Natural killer cell (primary cell): ENCODE data around the gene PNPLA1. TPM values are rescaled to one million over a fixed set of nuclear protein-coding genes. Genes with fewer than 3 reads are reported as not detected.
A peak's percentile ranks its signal among the peaks of the same experiment; 100 is the strongest.

Experiments
- ATAC-seq, 3 donors: fragments of 150-1000 bp in 2 of 3; fragments of 200-7000 bp in 1 of 3; cut with Tn5 transposase; 1 replicate in 1 of 3; 2 replicates in 2 of 3; pipeline ENCODE4 v1.10.0; 2021; ENCODE audit warnings: mild to moderate bottlenecking in 2 of 3, moderate library complexity in 2 of 3
- DNase-seq, 2 donors: peaks; one replicate each; pipeline versions ENCODE4 v3.0.0 to v3.0.0-alpha.2; 2013 to 2021; ENCODE audit warnings: mixed read lengths in 1 of 2
- H3K27ac ChIP-seq: one replicate; pipeline ENCODE4 v1.5.1; 2013; ENCODE audit warnings: mild to moderate bottlenecking, low read length
- H3K27me3 ChIP-seq: one replicate; pipeline ENCODE4 v1.6.1; 2013; ENCODE audit warnings: low read length; ENCODE audit not compliant: control insufficient read depth, insufficient read depth
- H3K36me3 ChIP-seq: one replicate; pipeline ENCODE4 v1.6.1; 2013; ENCODE audit warnings: low read length; ENCODE audit not compliant: control insufficient read depth, insufficient read depth
- H3K4me1 ChIP-seq: one replicate; pipeline ENCODE4 v1.6.1; 2013; ENCODE audit warnings: low read length; ENCODE audit not compliant: control insufficient read depth, insufficient read depth
- H3K4me3 ChIP-seq: one replicate; pipeline ENCODE4 v1.5.1; 2013; ENCODE audit warnings: low read length
- H3K9me3 ChIP-seq: one replicate; pipeline ENCODE4 v1.6.1; 2013; ENCODE audit warnings: low read length; ENCODE audit not compliant: control insufficient read depth, insufficient read depth
- H3K27ac Mint-ChIP-seq, 2 donors: one replicate each; pipeline ENCODE4 v1.8.0; 2022; ENCODE audit warnings: mild to moderate bottlenecking in 2 of 2, mixed read lengths in 2 of 2, moderate library complexity in 1 of 2
- H3K27me3 Mint-ChIP-seq, 2 donors: one replicate each; pipeline ENCODE4 v1.8.0; 2022; ENCODE audit warnings: low read depth in 2 of 2, mixed read lengths in 2 of 2
- H3K36me3 Mint-ChIP-seq: one replicate; pipeline ENCODE4 v1.8.0; 2022; ENCODE audit warnings: mixed read lengths
- H3K4me1 Mint-ChIP-seq, 2 donors: one replicate each; pipeline ENCODE4 v1.8.0; 2022; ENCODE audit warnings: mixed read lengths in 2 of 2
- H3K4me3 Mint-ChIP-seq: one replicate; pipeline ENCODE4 v1.8.0; 2022; ENCODE audit warnings: mild to moderate bottlenecking, moderate library complexity, mixed read lengths
- H3K9me3 Mint-ChIP-seq, 2 donors: one replicate each; pipeline ENCODE4 v1.8.0; 2022; ENCODE audit warnings: mixed read lengths in 2 of 2
- CTCF ChIP-seq: fragments of 200-600 bp; IDR thresholded peaks from one replicate; pipeline ENCODE4 v1.8.0; 2022; ENCODE audit warnings: antibody characterized with exemption
- WGBS: methylation state at CpG from one replicate; pipeline ENCODE4 v1.1.7; 2013; ENCODE audit warnings: missing lambda C conversion rate; ENCODE audit not compliant: insufficient coverage; 5-methylcytosine and 5-hydroxymethylcytosine counted together
- intact Hi-C: fragments of 100-400 bp; cut with micrococcal nuclease; formaldehyde crosslinking; loops from one replicate; pipeline ENCODE4 v1.14.2; 2022
- total RNA-seq, 4 donors: library from RNA; stranded (reverse); fragments of 120-200 nt in 1 of 4; gene quantifications; one replicate each; pipeline versions ENCODE4 v1.2.3 to v1.2.4, GENCODE V29; 2013 to 2022

The PNPLA1 gene
- total RNA-seq, 3 donors from 2014 or later (not counting 1 experiment from before 2014, with no cell fraction given), result 0.14 to 3.5 (median 0.61) TPM

- no peaks in the 10 kb centered on the region for H3K9me3 Mint-ChIP-seq
- no peaks in the 10 kb centered on the region for H3K36me3 Mint-ChIP-seq
- H3K4me3 Mint-ChIP-seq, result no peak overlapping the region
- peaks cover 4 to 5% of the 10 kb centered on the region in 2 donors for H3K4me1 Mint-ChIP-seq
- peaks cover 34 to 40% of the 10 kb centered on the region in 2 donors for H3K27me3 Mint-ChIP-seq
- H3K9me3 ChIP-seq, result no peaks in the 10 kb centered on the region
- DNase-seq, result no peak
- no peak overlapping the region for H3K27ac Mint-ChIP-seq
- H3K36me3 ChIP-seq, result no peaks in the 10 kb centered on the region
- no peak overlapping the region for H3K27ac ChIP-seq
- no peak for TF ChIP-seq CTCF
- WGBS, result 84% methylated on average over 12 of the region's 12 CpGs
- intact Hi-C loops, result no loop called here
- H3K4me1 ChIP-seq, result peaks cover 18% of the 10 kb centered on the region
- ATAC-seq, result no peak
- no peak overlapping the region for H3K4me3 ChIP-seq
- H3K27me3 ChIP-seq, result peaks cover 9% of the 10 kb centered on the region
Observed at GRCh38 chr6:36339146-36339545, 69.3 kb downstream of the PNPLA1 start.

- 86% methylated on average over 12 of the region's 12 CpGs for WGBS
Observed at GRCh38 chr6:36340306-36340617, 70.4 kb downstream of the PNPLA1 start.

GRCh38 chr6:36340618-36341454, 71.0 kb downstream of the PNPLA1 start:
- H3K4me3 Mint-ChIP-seq, result peak overlapping the region; percentile 60
- peaks cover 4 to 5% of the 10 kb centered on the region in 2 donors for H3K4me1 Mint-ChIP-seq
- H3K36me3 Mint-ChIP-seq, result no peaks in the 10 kb centered on the region
- Histone ChIP-seq H3K9me3 (no peaks in the 10 kb centered on the region), H3K4me1 (peaks cover 18% of the 10 kb centered on the region), H3K4me3 (no peak overlapping the region), H3K27me3 (peaks cover 9% of the 10 kb centered on the region), H3K36me3 (no peaks in the 10 kb centered on the region), H3K27ac (no peak overlapping the region)
- intact Hi-C loops, result loop anchor here (2.0 kb wide), 1 partner anchor 20 kb away; no protein-coding TSS in a partner anchor
- peak overlapping the region in 1 of 2 donors; percentile 65 for H3K27ac Mint-ChIP-seq
- WGBS, result 29% methylated on average over 34 of the region's 36 CpGs
- ATAC-seq (peak; percentile 86 to 96 (median 93)), DNase-seq (peak; percentile 69 to 80)
- H3K27me3 Mint-ChIP-seq, result peaks cover 18 to 23% of the 10 kb centered on the region in 2 donors
- TF ChIP-seq CTCF, result peak; percentile 99
- no peaks in the 10 kb centered on the region for H3K9me3 Mint-ChIP-seq

More at GRCh38 chr6:36340306-36340617, 70.4 kb downstream of the PNPLA1 start:
- no peak overlapping the region for H3K27ac Mint-ChIP-seq
- no peak overlapping the region for H3K4me3 Mint-ChIP-seq
- peaks cover 23 to 29% of the 10 kb centered on the region in 2 donors for H3K27me3 Mint-ChIP-seq
- Histone ChIP-seq H3K4me1 (peaks cover 18% of the 10 kb centered on the region), H3K36me3 (no peaks in the 10 kb centered on the region), H3K27ac (no peak overlapping the region), H3K4me3 (no peak overlapping the region), H3K9me3 (no peaks in the 10 kb centered on the region), H3K27me3 (peaks cover 9% of the 10 kb centered on the region)
- H3K4me1 Mint-ChIP-seq, result peaks cover 4 to 5% of the 10 kb centered on the region in 2 donors
- ATAC-seq, result no peak
- no peaks in the 10 kb centered on the region for H3K9me3 Mint-ChIP-seq
- no peak for DNase-seq
- no peaks in the 10 kb centered on the region for H3K36me3 Mint-ChIP-seq
- intact Hi-C loops, result loop anchor here (2.0 kb wide), 1 partner anchor 21 kb away; no protein-coding TSS in a partner anchor
- no peak for TF ChIP-seq CTCF
